GM18502 (cell line): ENCODE results near the gene PROSER3.

Experiments
- ATAC-seq: cut with Tn5 transposase; IDR thresholded peaks from one replicate; pipeline ENCODE4 v1.9.1; 2021; ENCODE audit warnings: mild to moderate bottlenecking; ENCODE audit not compliant: unreplicated experiment, poor library complexity

Gene PROSER3

GRCh38 chr19:35773020-35773806 is 15.2 kb downstream of the PROSER3 start:
- ATAC-seq = no peak

GRCh38 chr19:35774274-35775045 is 16.5 kb downstream of the PROSER3 start:
- no peak for ATAC-seq

GRCh38 chr19:35775046-35775297 is 17.0 kb downstream of the PROSER3 start:
- ATAC-seq = no peak

- peak; percentile 93 for ATAC-seq
Measured at GRCh38 chr19:35775298-35776101, 17.5 kb downstream of the PROSER3 start, which contains the start of gene ARHGAP33. Gene ARHGAP33, plus strand, starts transcription at chr19:35775564. Its CDS starts 95 bp downstream, at chr19:35775659.

GRCh38 chr19:35776102-35776788 is 18.3 kb downstream of the PROSER3 start:
- ATAC-seq = no peak

- no peak for ATAC-seq
Measured at GRCh38 chr19:35777086-35777841, 19.3 kb downstream of the PROSER3 start.

- no peak for ATAC-seq
Measured at GRCh38 chr19:35777961-35778360, 20.0 kb downstream of the PROSER3 start.

GRCh38 chr19:35779033-35779432 is 21.1 kb downstream of the PROSER3 start:
- no peak for ATAC-seq

- no peak for ATAC-seq
Measured at GRCh38 chr19:35780058-35780457, 22.1 kb downstream of the PROSER3 start.

- no peak for ATAC-seq
Measured at GRCh38 chr19:35780717-35781116, 22.7 kb downstream of the PROSER3 start.

GRCh38 chr19:35781650-35782049 is 23.7 kb downstream of the PROSER3 start:
- ATAC-seq = no peak

- no peak for ATAC-seq
Measured at GRCh38 chr19:35782589-35782988, 24.6 kb downstream of the PROSER3 start.

GRCh38 chr19:35783469-35784434 is 25.8 kb downstream of the PROSER3 start:
- ATAC-seq = no peak

- no peak for ATAC-seq
Measured at GRCh38 chr19:35784503-35785338, 26.7 kb downstream of the PROSER3 start.

GRCh38 chr19:35785339-35785627 is 27.3 kb downstream of the PROSER3 start:
- ATAC-seq = no peak

- no peak for ATAC-seq
Measured at GRCh38 chr19:35786299-35787160, 28.6 kb downstream of the PROSER3 start.

GRCh38 chr19:35787227-35787799 is 29.3 kb downstream of the PROSER3 start:
- no peak for ATAC-seq
